NCI-H1436 treated with DMSO at 0.1 percent for 48 hours (cell line): ENCODE measurements around the gene GPS1.

Experiments
- DNase-seq: peaks from one replicate; lab custom pipeline; 2025; lab: John Stamatoyannopoulos, UW

Gene GPS1

DNA sequence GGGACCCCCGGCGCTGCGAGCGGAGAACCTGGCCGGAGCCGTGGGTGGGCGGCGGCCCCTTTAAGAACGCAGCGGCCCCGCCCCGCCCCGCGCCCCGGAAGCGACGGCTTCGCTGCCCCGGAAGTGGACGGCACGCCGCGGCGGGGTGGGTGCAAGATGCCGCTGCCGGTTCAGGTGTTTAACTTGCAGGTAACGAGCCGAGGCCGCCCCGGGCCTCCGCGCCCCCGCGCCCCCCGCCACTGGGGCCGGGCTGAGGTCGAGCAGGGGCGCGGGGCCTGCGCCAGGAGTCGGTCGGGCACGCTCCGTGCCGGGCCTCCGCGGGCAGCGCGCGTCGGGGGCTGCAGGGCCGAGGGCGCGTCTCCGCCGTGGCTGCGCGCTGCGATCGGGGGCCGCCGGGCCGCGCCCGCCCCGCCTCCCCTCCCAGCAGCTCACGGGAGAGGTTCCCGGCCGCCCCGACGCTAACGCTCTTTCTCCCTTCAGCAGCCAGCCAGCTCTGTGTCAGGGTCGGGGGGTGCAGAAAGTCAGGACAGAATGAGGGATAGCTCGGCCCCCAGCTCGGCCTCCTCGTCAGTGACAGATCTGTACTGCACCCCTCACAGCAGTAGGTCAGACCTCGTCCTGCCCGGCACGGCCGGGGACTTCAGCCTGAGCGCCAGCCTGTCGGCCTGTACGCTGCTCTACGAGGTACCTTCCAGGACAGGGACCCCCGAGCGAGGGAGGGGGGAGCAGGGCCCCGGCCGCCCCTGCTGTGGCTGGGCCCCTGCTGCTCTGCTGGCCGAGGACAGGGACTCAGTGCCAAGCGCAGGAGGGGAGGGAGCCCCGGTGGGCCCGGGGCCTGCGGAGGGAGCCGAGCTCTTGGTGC is at the start of gene GPS1, which contains the start of gene RFNG:
TSS of gene GPS1 (plus strand) at position 123 of the 862 bp plus-strand sequence. CDS start at position 157, 34 bp downstream.
TSS of gene RFNG (minus strand) at position 36 of the 862 bp plus-strand sequence. CDS start 45 bp downstream, outside the sequence.
- no peak for DNase-seq

- no peak for DNase-seq
These were observed 48.0 kb upstream of the GPS1 start for GRCh38 chr17:82003411-82004381.

GRCh38 chr17:82004517-82005455 is 46.9 kb upstream of the GPS1 start:
- DNase-seq, result no peak

- no peak for DNase-seq
These were observed 45.9 kb upstream of the GPS1 start for GRCh38 chr17:82005701-82006348.

DNA sequence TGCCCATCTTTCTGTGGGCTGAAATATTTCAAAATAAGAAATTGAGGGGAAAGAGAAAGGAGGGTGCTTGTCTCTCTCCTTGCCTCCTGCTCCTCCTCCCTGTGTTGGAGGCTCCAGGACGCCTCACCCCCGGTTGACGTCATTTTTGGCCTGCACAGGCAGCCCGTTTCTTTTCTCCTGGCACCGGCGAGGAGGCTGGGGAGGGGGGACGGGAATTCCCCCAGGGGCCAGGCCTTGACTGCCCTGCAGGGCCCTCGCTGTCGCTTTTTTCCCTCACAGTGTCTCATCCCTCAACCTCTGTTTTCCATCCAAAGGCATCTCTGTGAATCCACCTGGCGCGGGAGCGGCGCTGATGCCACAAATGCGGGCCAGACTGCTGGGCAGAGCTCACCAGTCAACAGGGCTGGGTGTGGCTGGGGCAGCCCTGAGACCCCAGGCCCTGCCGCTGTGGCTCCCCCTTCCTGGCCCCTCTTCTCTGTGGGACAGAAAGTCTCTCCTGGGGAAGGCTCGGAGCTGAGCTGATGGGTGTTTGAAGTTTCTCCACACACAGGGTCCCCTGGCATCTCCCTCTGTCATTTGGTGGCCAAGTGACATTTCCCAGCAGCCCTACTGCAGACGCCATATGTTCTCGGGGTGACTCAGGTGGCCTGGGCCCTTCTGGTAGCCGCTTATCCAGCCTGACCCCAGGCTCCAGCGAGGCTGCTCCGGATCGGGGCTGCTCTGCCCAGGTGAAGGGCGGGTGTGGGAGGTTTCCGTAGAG is 45.0 kb upstream of the GPS1 start:
- no peak for DNase-seq

DNA sequence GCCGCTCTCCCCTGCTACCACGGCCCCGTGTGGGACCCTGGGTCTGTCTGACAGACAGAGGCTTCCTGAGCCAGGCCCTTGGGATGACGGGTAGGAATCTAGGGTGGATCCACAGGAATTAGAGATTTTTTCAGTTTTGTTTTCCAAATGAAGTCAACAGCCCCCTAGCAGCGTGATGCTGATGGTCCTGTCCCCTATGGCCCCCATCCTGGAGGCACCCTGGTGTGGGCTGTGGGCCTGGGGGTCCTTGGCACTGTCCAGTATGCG is 44.5 kb upstream of the GPS1 start:
- no peak for DNase-seq

DNA sequence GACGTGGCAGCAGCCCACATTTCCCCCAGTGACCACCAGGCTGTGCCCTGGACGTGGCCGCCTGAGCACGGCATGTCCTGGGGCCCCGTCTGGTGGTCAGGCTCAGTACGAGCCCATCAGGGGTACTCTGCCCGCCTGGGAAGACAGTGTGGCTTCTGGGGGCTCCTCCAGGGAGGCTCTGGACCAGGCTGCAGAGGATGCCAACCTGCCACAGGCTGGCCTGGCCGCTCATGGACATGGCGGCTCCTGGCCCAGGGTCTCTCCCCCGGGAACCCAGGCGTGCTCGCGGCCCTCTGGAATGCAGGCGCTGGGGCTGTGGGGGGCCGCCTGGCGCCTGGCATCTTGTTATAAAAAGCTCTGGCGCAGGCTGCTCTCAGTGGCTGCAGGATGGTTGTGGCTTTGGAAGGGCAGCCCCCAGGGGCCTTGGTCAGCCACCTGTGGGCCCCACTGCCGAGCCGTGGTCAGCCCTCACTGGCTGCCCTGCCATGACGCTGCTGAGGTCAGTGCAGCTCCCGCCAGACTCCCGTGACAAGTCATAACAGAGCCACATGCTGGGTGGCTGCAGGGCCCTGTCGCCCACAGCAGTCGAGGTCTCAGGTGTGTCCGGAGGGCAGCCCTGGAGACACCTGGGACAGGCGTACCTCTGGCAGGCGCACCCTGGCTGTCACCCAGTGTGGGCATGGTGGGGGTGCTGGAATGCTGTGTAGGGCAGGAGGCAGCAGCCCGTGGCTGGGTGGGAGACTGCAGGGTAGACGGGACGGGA is 44.0 kb upstream of the GPS1 start:
- no peak for DNase-seq

- no peak for DNase-seq
These were observed 43.3 kb upstream of the GPS1 start for GRCh38 chr17:82008258-82008940.

GRCh38 chr17:82008941-82009405 is 42.7 kb upstream of the GPS1 start:
- no peak for DNase-seq

- DNase-seq, result no peak
These were observed 42.3 kb upstream of the GPS1 start for GRCh38 chr17:82009413-82009812.

- no peak for DNase-seq
These were observed 40.8 kb upstream of the GPS1 start for GRCh38 chr17:82010575-82011525.

DNA sequence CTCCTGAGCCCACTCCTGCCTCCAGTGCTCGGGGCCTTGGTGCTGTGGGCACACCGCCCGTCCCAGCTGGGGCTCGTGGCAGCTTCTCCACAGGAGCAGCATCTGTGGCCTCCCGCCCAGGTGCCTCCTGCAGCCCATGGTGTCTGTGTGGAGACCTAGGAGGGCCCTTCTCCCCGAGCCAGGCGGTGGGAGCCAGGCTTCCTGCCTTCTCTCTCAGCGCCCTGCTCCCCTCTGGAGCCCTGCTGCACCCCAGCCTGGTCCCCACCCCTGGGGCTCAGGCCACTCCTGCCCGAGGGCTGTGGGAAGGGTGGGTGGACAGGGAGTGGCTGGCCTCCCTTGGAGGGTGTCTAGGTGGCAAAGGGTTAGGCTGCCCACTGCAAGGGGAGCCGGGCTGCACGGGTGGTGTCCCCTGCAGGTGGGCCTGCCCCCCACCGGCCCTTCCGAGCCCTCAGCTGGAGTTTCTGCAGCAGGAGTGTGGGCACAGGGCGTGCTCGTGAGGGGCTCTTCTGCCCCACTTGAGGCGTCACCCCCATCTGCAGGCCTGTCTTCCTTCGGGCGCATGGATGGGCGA is 40.0 kb upstream of the GPS1 start:
- no peak for DNase-seq

DNA sequence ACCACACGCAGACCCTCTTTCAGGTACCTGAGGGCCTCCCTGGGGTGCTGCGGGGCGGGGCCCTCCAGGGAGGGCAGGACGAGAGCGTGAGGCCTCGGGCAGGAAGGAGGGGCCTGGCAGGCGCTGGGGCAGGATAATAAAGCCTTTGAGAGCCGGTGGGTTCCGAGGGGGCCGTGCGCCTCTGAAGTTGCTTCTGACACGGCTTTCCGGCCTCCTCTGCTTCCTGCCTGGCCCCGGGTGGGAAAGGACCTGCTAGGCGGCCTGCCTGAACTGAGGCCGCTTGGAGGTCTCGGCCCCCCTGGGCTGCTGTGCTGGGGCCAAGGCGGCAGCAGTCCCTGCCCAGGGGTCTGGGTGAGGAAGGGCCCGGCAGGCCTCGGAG is 39.4 kb upstream of the GPS1 start:
- no peak for DNase-seq

DNA sequence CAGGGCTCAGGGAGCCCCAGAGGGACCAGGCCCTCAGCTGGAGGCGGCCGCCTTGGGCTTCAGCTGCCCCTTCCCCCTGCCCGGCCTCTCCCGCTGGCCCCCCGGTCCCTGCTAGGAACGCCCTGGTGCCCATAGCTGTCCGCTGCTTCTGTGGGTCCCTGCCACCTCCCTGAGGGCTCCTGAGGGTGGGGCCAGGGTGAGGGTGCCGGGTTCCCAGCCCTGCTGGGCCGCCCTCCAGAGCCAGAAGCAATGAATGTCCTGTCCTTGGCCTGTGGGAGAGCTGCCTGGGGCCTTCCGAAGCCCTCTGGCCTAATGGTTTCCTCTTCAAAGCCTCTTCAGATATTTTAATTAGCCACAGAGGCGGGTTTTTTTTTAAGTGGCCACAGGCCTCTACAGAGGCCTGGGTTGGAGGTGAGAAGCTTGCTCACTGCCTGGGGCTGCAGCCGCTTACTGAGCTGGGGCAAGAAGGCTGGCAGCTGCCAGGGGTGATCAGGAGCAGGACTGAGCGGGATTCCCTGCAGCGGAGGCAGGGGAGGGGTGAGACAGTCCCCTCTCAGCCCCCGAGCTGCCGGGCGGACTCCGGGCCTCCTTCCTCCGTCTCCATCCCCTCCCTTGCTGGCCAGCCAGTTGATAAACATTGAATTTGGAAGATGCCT is 38.9 kb upstream of the GPS1 start:
- no peak for DNase-seq

GRCh38 chr17:82013341-82013740 is 38.4 kb upstream of the GPS1 start:
- no peak for DNase-seq

DNA sequence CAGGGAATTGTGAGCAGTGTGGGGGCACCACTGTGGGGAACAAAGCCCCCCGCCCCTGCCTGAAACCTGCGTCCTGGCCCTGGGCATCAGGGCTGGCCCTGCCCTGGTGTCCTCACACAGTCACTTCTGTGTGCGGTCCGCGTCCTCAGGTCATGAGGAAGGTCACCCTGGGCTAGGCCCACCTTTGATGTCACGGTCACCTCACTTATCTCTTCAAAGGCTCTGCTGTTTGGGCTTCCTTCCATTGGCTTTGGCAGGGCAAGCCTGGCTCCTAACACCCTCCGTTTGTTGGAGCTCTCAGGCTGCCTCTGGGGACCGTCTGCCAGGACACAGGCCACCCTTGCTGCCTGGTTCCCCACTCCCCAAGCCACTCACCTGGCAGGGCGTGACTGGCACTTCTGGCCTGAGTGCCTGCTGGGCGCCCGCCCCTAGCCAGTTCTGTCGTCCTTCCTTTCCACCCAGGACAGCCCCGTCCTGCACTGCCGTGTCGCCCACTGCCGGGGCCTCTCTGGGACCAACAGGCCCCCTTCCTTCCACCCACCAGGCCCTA is 37.9 kb upstream of the GPS1 start:
- no peak for DNase-seq

DNA sequence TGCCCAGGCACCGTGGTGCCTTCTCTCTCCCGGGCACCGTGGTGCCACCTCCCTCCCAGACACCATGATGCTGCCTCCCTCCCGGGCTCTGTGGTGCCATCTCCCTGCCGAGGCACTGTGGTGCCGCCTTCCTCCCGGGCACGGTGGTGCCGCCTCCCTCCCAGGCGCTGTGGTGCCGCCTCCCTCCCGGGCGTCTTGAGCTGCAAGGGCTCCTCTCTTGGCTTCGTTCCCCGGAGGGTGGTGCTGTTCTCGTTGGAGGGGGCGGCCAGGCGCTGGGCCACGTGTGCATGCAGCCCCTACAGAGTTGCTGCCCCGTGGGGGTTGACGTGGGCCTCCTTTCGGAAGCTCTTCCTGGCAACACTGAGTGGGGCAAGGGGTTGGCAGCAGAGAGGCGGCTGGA is 37.3 kb upstream of the GPS1 start:
- DNase-seq, result no peak
